NOMO-1 treated with dmso at 0.1 percent for 144 hours (cell line): ENCODE data around the gene SIT1.
"Not testable (repeated sequence)": the region's sequence is repeated elsewhere in the genome, so short reads cannot be mapped to it uniquely, and the experiment has no call there.

ENCODE experiments used
- DNase-seq: peaks from one replicate; lab custom pipeline; 2025; ENCODE audit not compliant: unreplicated experiment; lab: John Stamatoyannopoulos, UW

SIT1 gene

GRCh38 chr9:35660966-35661415 is 10.3 kb upstream of the SIT1 start:
- no peak for DNase-seq

GRCh38 chr9:35659340-35659739 is 8.6 kb upstream of the SIT1 start:
- DNase-seq, result no peak

GRCh38 chr9:35658968-35659220 is 8.2 kb upstream of the SIT1 start:
- DNase-seq, result no peak

GRCh38 chr9:35658137-35658967 is 7.6 kb upstream of the SIT1 start, which contains the start of gene CCDC107:
TSS of gene CCDC107 (plus strand) at chr9:35658292. CDS start at chr9:35658380, 88 bp downstream.
- peak; percentile 81 for DNase-seq

- peak; percentile 99 for DNase-seq
Observed at GRCh38 chr9:35657546-35658136, 6.9 kb upstream of the SIT1 start, which contains the start of gene RMRP. TSS of gene RMRP (minus strand) at chr9:35658019.

GRCh38 chr9:35656831-35657545 is 6.3 kb upstream of the SIT1 start:
- DNase-seq, result no peak

- no peak for DNase-seq
Observed at GRCh38 chr9:35656348-35656747, 5.6 kb upstream of the SIT1 start.

GRCh38 chr9:35653611-35654010 is 2.9 kb upstream of the SIT1 start:
- no peak for DNase-seq

- DNase-seq, result peak; percentile 46
Observed at GRCh38 chr9:35652829-35653209, 2.1 kb upstream of the SIT1 start.

- DNase-seq, result peak; percentile 46
Observed at GRCh38 chr9:35651956-35652828, 1.5 kb upstream of the SIT1 start.

- DNase-seq, result peak; percentile 30
Observed at GRCh38 chr9:35649431-35650340, 1.0 kb downstream of the SIT1 start.

GRCh38 chr9:35646533-35647265 is 4.0 kb downstream of the SIT1 start:
- peak; percentile 92 for DNase-seq

- DNase-seq, result no peak
Observed at GRCh38 chr9:35646153-35646532, 4.6 kb downstream of the SIT1 start.

- DNase-seq, result not testable (repeated sequence)
Observed at GRCh38 chr9:35645736-35646135, 5.0 kb downstream of the SIT1 start.

- no peak for DNase-seq
Observed at GRCh38 chr9:35643046-35643445, 7.7 kb downstream of the SIT1 start.

- not testable (repeated sequence) for DNase-seq
Observed at GRCh38 chr9:35641478-35641877, 9.3 kb downstream of the SIT1 start.

- DNase-seq, result not testable (repeated sequence)
Observed at GRCh38 chr9:35640431-35640830, 10.3 kb downstream of the SIT1 start.

- DNase-seq, result no peak
Observed at GRCh38 chr9:35639631-35640030, 11.1 kb downstream of the SIT1 start.

GRCh38 chr9:35639225-35639624 is 11.5 kb downstream of the SIT1 start:
- not testable (repeated sequence) for DNase-seq
